Mesenchymal stem cell (in vitro differentiated cells and primary cell): ENCODE data around the gene PDE11A.
A peak's percentile ranks its signal among the peaks of the same experiment; 100 is the strongest.

Experiments
- DNase-seq: peaks from one replicate; pipeline ENCODE4 v3.0.0-alpha.2; 2013
- H2AFZ ChIP-seq: one replicate; pipeline ENCODE4 v1.6.1; 2013; ENCODE audit warnings: low read depth, mild to moderate bottlenecking, control low read depth, inconsistent platforms, low read length, moderate library complexity
- H2AK5ac ChIP-seq: 2 replicates; pipeline ENCODE4 v1.6.1; 2013; ENCODE audit warnings: low read length, moderate library complexity, mild to moderate bottlenecking, inconsistent platforms; ENCODE audit not compliant: severe bottlenecking
- H2BK120ac ChIP-seq: one replicate; pipeline ENCODE4 v1.6.1; 2013; ENCODE audit warnings: low read depth, mild to moderate bottlenecking, inconsistent platforms, low read length, moderate library complexity
- H2BK12ac ChIP-seq, 2 experiments: one replicate each; pipeline ENCODE4 v1.6.1; 2013; ENCODE audit warnings: inconsistent platforms in 2 of 2, low read length in 2 of 2, mild to moderate bottlenecking in 2 of 2, moderate library complexity in 2 of 2, control low read depth in 1 of 2
- H2BK15ac ChIP-seq: one replicate; pipeline ENCODE4 v1.6.1; 2013; ENCODE audit warnings: mild to moderate bottlenecking, low read depth, inconsistent platforms; ENCODE audit not compliant: poor library complexity, severe bottlenecking
- H2BK5ac ChIP-seq: 2 replicates; pipeline ENCODE4 v1.6.1; 2013; ENCODE audit warnings: low read depth, mild to moderate bottlenecking, low read length, control low read depth, inconsistent platforms; ENCODE audit not compliant: poor library complexity, severe bottlenecking
- H3K14ac ChIP-seq, 2 experiments: one replicate each; pipeline ENCODE4 v1.6.1; 2013; ENCODE audit warnings: inconsistent platforms in 2 of 2, low read length in 2 of 2, control low read depth in 1 of 2, mild to moderate bottlenecking in 1 of 2, moderate library complexity in 1 of 2
- H3K18ac ChIP-seq, 2 experiments: one replicate each; pipeline ENCODE4 v1.6.1; 2013; ENCODE audit warnings: inconsistent platforms in 2 of 2, low read length in 2 of 2, control low read depth in 1 of 2, low read depth in 1 of 2, mild to moderate bottlenecking in 1 of 2
- H3K23ac ChIP-seq, 2 experiments: one replicate each; pipeline ENCODE4 v1.6.1; 2013; ENCODE audit warnings: inconsistent platforms in 2 of 2, low read length in 2 of 2, mild to moderate bottlenecking in 2 of 2, moderate library complexity in 2 of 2, control low read depth in 1 of 2
- H3K27ac ChIP-seq: 2 replicates; pipeline ENCODE4 v1.5.1; 2013; ENCODE audit warnings: mild to moderate bottlenecking, moderate library complexity, low read length, control low read depth, inconsistent platforms; ENCODE audit not compliant: poor library complexity, severe bottlenecking
- H3K27me3 ChIP-seq, 2 experiments: 2 replicates each; pipeline versions ENCODE4 v1.6.1 to v1.7.0; 2013; ENCODE audit warnings: low read length in 2 of 2, mild to moderate bottlenecking in 2 of 2, moderate library complexity in 2 of 2, control low read depth in 1 of 2, inconsistent platforms in 1 of 2; ENCODE audit not compliant: control insufficient read depth in 1 of 2, insufficient read depth in 1 of 2
- H3K36me3 ChIP-seq, 2 experiments: 2 replicates each; pipeline versions ENCODE4 v1.6.1 to v1.7.0; 2013; ENCODE audit warnings: low read length in 2 of 2, control low read depth in 1 of 2, inconsistent platforms in 1 of 2, low read depth in 1 of 2, mild to moderate bottlenecking in 1 of 2; ENCODE audit not compliant: insufficient read depth in 2 of 2, control insufficient read depth in 1 of 2
- H3K4ac ChIP-seq, 2 experiments: one replicate each; pipeline ENCODE4 v1.6.1; 2013; ENCODE audit warnings: inconsistent platforms in 2 of 2, low read length in 2 of 2, mild to moderate bottlenecking in 2 of 2, moderate library complexity in 2 of 2, control low read depth in 1 of 2, low read depth in 1 of 2
- H3K4me1 ChIP-seq: 2 replicates; pipeline ENCODE4 v1.6.1; 2013; ENCODE audit warnings: low read depth, low read length, control low read depth; ENCODE audit not compliant: control insufficient read depth, insufficient read depth
- H3K4me2 ChIP-seq: 2 replicates; pipeline ENCODE4 v1.6.1; 2013; ENCODE audit warnings: low read length, mild to moderate bottlenecking, inconsistent platforms; ENCODE audit not compliant: poor library complexity, severe bottlenecking
- H3K4me3 ChIP-seq, 2 experiments: 2 replicates each; pipeline versions ENCODE4 v1.5.1 to v1.7.0; 2013; ENCODE audit warnings: low read length in 2 of 2, mild to moderate bottlenecking in 2 of 2, control low read depth in 1 of 2, low read depth in 1 of 2; ENCODE audit not compliant: insufficient read depth in 1 of 2
- H3K79me1 ChIP-seq: replicated peaks from 2 replicates; pipeline ENCODE4 v1.6.1; 2013; ENCODE audit warnings: mild to moderate bottlenecking, control low read depth, low read length, inconsistent platforms; ENCODE audit not compliant: poor library complexity, severe bottlenecking
- H3K9ac ChIP-seq: 2 replicates; pipeline ENCODE4 v1.7.0; 2013; ENCODE audit warnings: mild to moderate bottlenecking, low read length, moderate library complexity
- H3K9me3 ChIP-seq: 2 replicates; pipeline ENCODE4 v1.7.0; 2013; ENCODE audit warnings: mild to moderate bottlenecking, low read length; ENCODE audit not compliant: control insufficient read depth
- H4K8ac ChIP-seq: one replicate; pipeline ENCODE4 v1.6.1; 2013; ENCODE audit warnings: inconsistent platforms, mild to moderate bottlenecking, low read length, moderate library complexity
- H4K91ac ChIP-seq: one replicate; pipeline ENCODE4 v1.6.1; 2013; ENCODE audit warnings: mild to moderate bottlenecking, low read length, inconsistent platforms
- WGBS: methylation state at CpG from one replicate; pipeline ENCODE4 v1.1.7; 2013; ENCODE audit warnings: mixed read lengths; 5-methylcytosine and 5-hydroxymethylcytosine counted together

Gene PDE11A

GRCh38 chr2:177666408-177666807 is 406.2 kb downstream of the PDE11A start:
- no peaks in the 10 kb centered on the region for H3K79me1 ChIP-seq
- no peak overlapping the region for H3K9ac ChIP-seq
- no peak overlapping the region for H4K8ac ChIP-seq
- no peak overlapping the region for H2BK15ac ChIP-seq
- no peak overlapping the region for H3K18ac ChIP-seq
- H3K23ac ChIP-seq = no peak overlapping the region
- H2AFZ ChIP-seq = no peak overlapping the region
- no peak overlapping the region for H3K4me3 ChIP-seq
- H3K14ac ChIP-seq = no peak overlapping the region
- H4K91ac ChIP-seq = no peak overlapping the region
- H3K9me3 ChIP-seq = no peaks in the 10 kb centered on the region
- H3K4me1 ChIP-seq = no peaks in the 10 kb centered on the region
- DNase-seq = peak; percentile 58
- H3K27me3 ChIP-seq = no peaks in the 10 kb centered on the region
- no peak overlapping the region for H2BK5ac ChIP-seq
- no peak overlapping the region for H2BK12ac ChIP-seq
- H3K36me3 ChIP-seq = no peaks in the 10 kb centered on the region
- H3K4me2 ChIP-seq = no peak overlapping the region
- H2BK120ac ChIP-seq = no peak overlapping the region
- no peak overlapping the region for H2AK5ac ChIP-seq
- no peak overlapping the region for H3K4ac ChIP-seq
- H3K27ac ChIP-seq = no peak overlapping the region

GRCh38 chr2:177665948-177666347 is 406.6 kb downstream of the PDE11A start:
- no CpG with 5 or more reads among the region's 2 CpGs for WGBS
- no peak overlapping the region for H3K4me3 ChIP-seq
- H3K14ac ChIP-seq = no peak overlapping the region
- H4K91ac ChIP-seq = no peak overlapping the region
- H3K27ac ChIP-seq = no peak overlapping the region
- H3K36me3 ChIP-seq = no peaks in the 10 kb centered on the region
- no peak overlapping the region for H3K4ac ChIP-seq
- no peaks in the 10 kb centered on the region for H3K27me3 ChIP-seq
- no peaks in the 10 kb centered on the region for H3K9me3 ChIP-seq
- H2AFZ ChIP-seq = no peak overlapping the region
- H3K18ac ChIP-seq = no peak overlapping the region
- no peak overlapping the region for H2BK5ac ChIP-seq
- no peak overlapping the region for H2BK15ac ChIP-seq
- H3K4me1 ChIP-seq = no peaks in the 10 kb centered on the region
- H4K8ac ChIP-seq = no peak overlapping the region
- no peak overlapping the region for H2AK5ac ChIP-seq
- H3K23ac ChIP-seq = no peak overlapping the region
- H3K79me1 ChIP-seq = no peaks in the 10 kb centered on the region
- H3K4me2 ChIP-seq = no peak overlapping the region
- H2BK120ac ChIP-seq = no peak overlapping the region
- no peak for DNase-seq
- H3K9ac ChIP-seq = no peak overlapping the region
- no peak overlapping the region for H2BK12ac ChIP-seq

- 80% methylated on average over 3 of the region's 4 CpGs for WGBS
- H3K9me3 ChIP-seq = no peaks in the 10 kb centered on the region
- no peaks in the 10 kb centered on the region for H3K79me1 ChIP-seq
- H3K23ac ChIP-seq = no peak overlapping the region
- H2BK15ac ChIP-seq = no peak overlapping the region
- H2AK5ac ChIP-seq = no peak overlapping the region
- no peak overlapping the region for H3K4me3 ChIP-seq
- no peak overlapping the region for H3K27ac ChIP-seq
- H3K27me3 ChIP-seq = no peaks in the 10 kb centered on the region
- no peaks in the 10 kb centered on the region for H3K4me1 ChIP-seq
- H2AFZ ChIP-seq = no peak overlapping the region
- H2BK12ac ChIP-seq = no peak overlapping the region
- no peak overlapping the region for H3K18ac ChIP-seq
- no peak overlapping the region for H2BK5ac ChIP-seq
- H3K9ac ChIP-seq = no peak overlapping the region
- no peak overlapping the region for H4K8ac ChIP-seq
- no peak overlapping the region for H3K4me2 ChIP-seq
- H3K36me3 ChIP-seq = no peaks in the 10 kb centered on the region
- H2BK120ac ChIP-seq = no peak overlapping the region
- H3K4ac ChIP-seq = no peak overlapping the region
- DNase-seq = no peak
- no peak overlapping the region for H4K91ac ChIP-seq
- no peak overlapping the region for H3K14ac ChIP-seq
Measured at GRCh38 chr2:177665328-177665727, 407.2 kb downstream of the PDE11A start.

GRCh38 chr2:177662895-177663294 is 409.7 kb downstream of the PDE11A start:
- H3K27me3 ChIP-seq = peaks cover 0 to 3% of the 10 kb centered on the region in 2 experiments
- no peaks in the 10 kb centered on the region for H3K9me3 ChIP-seq
- H3K14ac ChIP-seq = no peak overlapping the region
- H3K4me1 ChIP-seq = no peaks in the 10 kb centered on the region
- no peak overlapping the region for H2BK5ac ChIP-seq
- H3K9ac ChIP-seq = no peak overlapping the region
- no peak overlapping the region for H2BK15ac ChIP-seq
- H3K79me1 ChIP-seq = no peaks in the 10 kb centered on the region
- H3K27ac ChIP-seq = no peak overlapping the region
- H3K4me3 ChIP-seq = no peak overlapping the region
- no peak for DNase-seq
- H2AFZ ChIP-seq = no peak overlapping the region
- no peak overlapping the region for H2BK12ac ChIP-seq
- no peak overlapping the region for H3K4ac ChIP-seq
- no peak overlapping the region for H3K18ac ChIP-seq
- no peak overlapping the region for H4K8ac ChIP-seq
- H3K4me2 ChIP-seq = no peak overlapping the region
- no peaks in the 10 kb centered on the region for H3K36me3 ChIP-seq
- H2BK120ac ChIP-seq = no peak overlapping the region
- no peak overlapping the region for H2AK5ac ChIP-seq
- whole genome bisulfite sequencing = 59% methylated on average over 4 of the region's 4 CpGs
- no peak overlapping the region for H3K23ac ChIP-seq
- no peak overlapping the region for H4K91ac ChIP-seq
